SJCRH30 (cell line): Measurements from ENCODE around the gene WNT5A. TPM values are rescaled to one million over a fixed set of nuclear protein-coding genes. Genes with fewer than 3 reads are reported as not detected.
A peak's percentile ranks its signal among the peaks of the same experiment; 100 is the strongest.

Experiments used
- DNase-seq, 2 experiments: peaks; one replicate each; pipeline ENCODE4 v3.0.0-alpha.2; 2015 to 2020
- H3K27ac ChIP-seq: fragments of 250-450 bp; sonication (Bioruptor Pico); 2 replicates; pipeline ENCODE4 v1.5.1; 2020; ENCODE audit warnings: mild to moderate bottlenecking, moderate library complexity
- H3K27me3 ChIP-seq: fragments of 250-450 bp; sonication (Bioruptor Pico); 2 replicates; pipeline ENCODE4 v1.5.1; 2020; ENCODE audit warnings: mild to moderate bottlenecking, moderate library complexity
- H3K36me3 ChIP-seq: fragments of 250-450 bp; sonication (Bioruptor Pico); 2 replicates; pipeline ENCODE4 v1.5.1; 2020; ENCODE audit warnings: mild to moderate bottlenecking, moderate library complexity
- H3K4me1 ChIP-seq: fragments of 250-450 bp; sonication (Bioruptor Pico); 2 replicates; pipeline ENCODE4 v1.5.1; 2020; ENCODE audit warnings: mild to moderate bottlenecking, moderate library complexity
- H3K4me3 ChIP-seq: fragments of 250-450 bp; sonication (Bioruptor Pico); 2 replicates; pipeline ENCODE4 v1.5.1; 2020; ENCODE audit warnings: mild to moderate bottlenecking, moderate library complexity
- H3K9me3 ChIP-seq: fragments of 250-450 bp; sonication (Bioruptor Pico); replicated peaks from 2 replicates; pipeline ENCODE4 v1.5.1; 2020; ENCODE audit warnings: mild to moderate bottlenecking, moderate library complexity
- total RNA-seq: library from RNA; depleted of rRNA; stranded (reverse); fragments of >200 nt; shearing (Covaris generic); gene quantifications from 2 replicates; pipeline ENCODE4 v1.2.3, GENCODE V29; 2014

WNT5A gene
- total RNA-seq, 1 experiment from 2014 or later = 34.6 TPM

GRCh38 chr3:55455915-55456314 lies 31.2 kb downstream of the WNT5A start:
- H3K4me1 ChIP-seq = peaks cover 4% of the 10 kb centered on the region; the same call in 1 of the 2 replicates
- no peaks in the 10 kb centered on the region for H3K36me3 ChIP-seq
- no peaks in the 10 kb centered on the region for H3K9me3 ChIP-seq
- no peak overlapping the region for H3K27ac ChIP-seq
- H3K27me3 ChIP-seq = no peaks in the 10 kb centered on the region
- H3K4me3 ChIP-seq = no peak overlapping the region
- DNase-seq = no peak

GRCh38 chr3:55454611-55455010 lies 32.5 kb downstream of the WNT5A start:
- Histone ChIP-seq H3K36me3 (no peaks in the 10 kb centered on the region), H3K27me3 (no peaks in the 10 kb centered on the region), H3K9me3 (no peaks in the 10 kb centered on the region), H3K4me1 (peaks cover 4% of the 10 kb centered on the region; the same call in 1 of the 2 replicates), H3K4me3 (peak overlapping the region; percentile 30), H3K27ac (0 out of 2 replicates have a peak overlapping the region, but pooled peaks have one; percentile 25)
- DNase-seq = peak; percentile 52 to 64

GRCh38 chr3:55453886-55454496 lies 33.1 kb downstream of the WNT5A start:
- H3K4me1 ChIP-seq = peaks cover 4% of the 10 kb centered on the region; the same call in 1 of the 2 replicates
- DNase-seq = no peak
- no peaks in the 10 kb centered on the region for H3K9me3 ChIP-seq
- no peaks in the 10 kb centered on the region for H3K36me3 ChIP-seq
- H3K27me3 ChIP-seq = no peaks in the 10 kb centered on the region
- H3K4me3 ChIP-seq = no peak overlapping the region
- no peak overlapping the region for H3K27ac ChIP-seq

GRCh38 chr3:55452886-55453285 lies 34.2 kb downstream of the WNT5A start:
- Histone ChIP-seq H3K27ac (no peak overlapping the region), H3K27me3 (no peaks in the 10 kb centered on the region), H3K36me3 (no peaks in the 10 kb centered on the region), H3K4me3 (no peak overlapping the region), H3K4me1 (peaks cover 4% of the 10 kb centered on the region; the same call in 1 of the 2 replicates), H3K9me3 (no peaks in the 10 kb centered on the region)
- DNase-seq = no peak

- DNase-seq = no peak
- H3K27me3 ChIP-seq = no peaks in the 10 kb centered on the region
Measured at GRCh38 chr3:55449527-55449926, 37.6 kb downstream of the WNT5A start.

GRCh38 chr3:55446850-55447249 lies 40.3 kb downstream of the WNT5A start:
- Histone ChIP-seq H3K4me1 (no peaks in the 10 kb centered on the region), H3K4me3 (no peak overlapping the region), H3K9me3 (no peaks in the 10 kb centered on the region), H3K27me3 (no peaks in the 10 kb centered on the region), H3K36me3 (no peaks in the 10 kb centered on the region), H3K27ac (no peak overlapping the region)
- no peak for DNase-seq

More at GRCh38 chr3:55449527-55449926, 37.6 kb downstream of the WNT5A start:
- Histone ChIP-seq H3K36me3 (no peaks in the 10 kb centered on the region), H3K9me3 (no peaks in the 10 kb centered on the region), H3K27ac (no peak overlapping the region), H3K4me1 (peaks cover 4% of the 10 kb centered on the region; the same call in 1 of the 2 replicates), H3K4me3 (no peak overlapping the region)

- Histone ChIP-seq H3K4me3 (no peak overlapping the region), H3K36me3 (no peaks in the 10 kb centered on the region), H3K9me3 (no peaks in the 10 kb centered on the region), H3K27ac (no peak overlapping the region), H3K27me3 (no peaks in the 10 kb centered on the region), H3K4me1 (no peaks in the 10 kb centered on the region)
- no peak for DNase-seq
Measured at GRCh38 chr3:55445551-55445950, 41.6 kb downstream of the WNT5A start.

GRCh38 chr3:55443346-55443745 lies 43.8 kb downstream of the WNT5A start:
- no peaks in the 10 kb centered on the region for H3K4me1 ChIP-seq
- no peaks in the 10 kb centered on the region for H3K27me3 ChIP-seq
- H3K27ac ChIP-seq = no peak overlapping the region
- H3K4me3 ChIP-seq = no peak overlapping the region
- no peaks in the 10 kb centered on the region for H3K36me3 ChIP-seq
- no peak for DNase-seq
- no peaks in the 10 kb centered on the region for H3K9me3 ChIP-seq

GRCh38 chr3:55442861-55443260 lies 44.2 kb downstream of the WNT5A start:
- no peak for DNase-seq
- H3K27me3 ChIP-seq = no peaks in the 10 kb centered on the region
- H3K4me3 ChIP-seq = no peak overlapping the region
- no peak overlapping the region for H3K27ac ChIP-seq
- H3K36me3 ChIP-seq = no peaks in the 10 kb centered on the region
- H3K4me1 ChIP-seq = no peaks in the 10 kb centered on the region
- no peaks in the 10 kb centered on the region for H3K9me3 ChIP-seq

GRCh38 chr3:55441499-55441898 lies 45.6 kb downstream of the WNT5A start:
- Histone ChIP-seq H3K9me3 (no peaks in the 10 kb centered on the region), H3K36me3 (no peaks in the 10 kb centered on the region), H3K4me1 (no peaks in the 10 kb centered on the region), H3K27me3 (no peaks in the 10 kb centered on the region), H3K27ac (no peak overlapping the region), H3K4me3 (no peak overlapping the region)
- no peak for DNase-seq

GRCh38 chr3:55440104-55440708 lies 46.9 kb downstream of the WNT5A start:
- Histone ChIP-seq H3K36me3 (no peaks in the 10 kb centered on the region), H3K27ac (no peak overlapping the region), H3K4me1 (no peaks in the 10 kb centered on the region), H3K9me3 (no peaks in the 10 kb centered on the region), H3K4me3 (no peak overlapping the region), H3K27me3 (no peaks in the 10 kb centered on the region)
- DNase-seq = no peak

- Histone ChIP-seq H3K4me3 (no peak overlapping the region), H3K36me3 (no peaks in the 10 kb centered on the region), H3K27ac (no peak overlapping the region), H3K27me3 (no peaks in the 10 kb centered on the region), H3K9me3 (no peaks in the 10 kb centered on the region), H3K4me1 (no peaks in the 10 kb centered on the region)
- no peak for DNase-seq
Measured at GRCh38 chr3:55439657-55440056, 47.4 kb downstream of the WNT5A start.

- no peak for DNase-seq
- Histone ChIP-seq H3K27ac (no peak overlapping the region), H3K9me3 (no peaks in the 10 kb centered on the region), H3K4me3 (no peak overlapping the region), H3K4me1 (no peaks in the 10 kb centered on the region), H3K27me3 (no peaks in the 10 kb centered on the region), H3K36me3 (no peaks in the 10 kb centered on the region)
Measured at GRCh38 chr3:55436644-55437043, 50.5 kb downstream of the WNT5A start.

- H3K9me3 ChIP-seq = no peaks in the 10 kb centered on the region
- no peaks in the 10 kb centered on the region for H3K27me3 ChIP-seq
- H3K36me3 ChIP-seq = no peaks in the 10 kb centered on the region
- no peak for DNase-seq
- no peak overlapping the region for H3K4me3 ChIP-seq
- no peak overlapping the region for H3K27ac ChIP-seq
- no peaks in the 10 kb centered on the region for H3K4me1 ChIP-seq
Measured at GRCh38 chr3:55435491-55435890, 51.6 kb downstream of the WNT5A start.

- DNase-seq = peak; percentile 36 to 69
- H3K27me3 ChIP-seq = no peaks in the 10 kb centered on the region
- H3K4me3 ChIP-seq = no peak overlapping the region
- H3K4me1 ChIP-seq = no peaks in the 10 kb centered on the region
- H3K27ac ChIP-seq = no peak overlapping the region
- H3K9me3 ChIP-seq = no peaks in the 10 kb centered on the region
- no peaks in the 10 kb centered on the region for H3K36me3 ChIP-seq
Measured at GRCh38 chr3:55434789-55435188, 52.3 kb downstream of the WNT5A start.

GRCh38 chr3:55431041-55431440 lies 56.1 kb downstream of the WNT5A start:
- Histone ChIP-seq H3K36me3 (no peaks in the 10 kb centered on the region), H3K9me3 (no peaks in the 10 kb centered on the region), H3K4me3 (no peak overlapping the region), H3K27me3 (no peaks in the 10 kb centered on the region), H3K4me1 (no peaks in the 10 kb centered on the region), H3K27ac (no peak overlapping the region)
- DNase-seq = no peak
